Activated naive CD4-positive, alpha-beta T cell treated with anti-CD3 and anti-CD28 coated beads, Interleukin-2, amount 50 U/mL, for 72 hours (primary cell): ENCODE data around the gene SUSD2. TPM values are rescaled to one million over a fixed set of nuclear protein-coding genes. Genes with fewer than 3 reads are reported as not detected.

Source experiments
- total RNA-seq, 2 donors: library from RNA; stranded (reverse); gene quantifications; one replicate each; pipeline ENCODE4 v1.2.3, GENCODE V29; 2022

SUSD2 gene
- total RNA-seq, 2 donors from 2014 or later, result 0.20 to 1.6 TPM

Other genes starting within 250 kb of the SUSD2 start
- gene GSTT2B, start 220.3 kb upstream of the SUSD2 start, total RNA-seq, result under 1 TPM in 1 of 2 donors, not detected in 1; 0.39 TPM
- gene DDTL, start 214.6 kb upstream of the SUSD2 start, total RNA-seq, result 1 to 10 TPM; 1.9 to 2.8 TPM
- 100 to 1,000 TPM; 144 to 145 TPM for gene DDT, start 207.0 kb upstream of the SUSD2 start, total RNA-seq
- under 1 TPM in 1 of 2 donors, not detected in 1; 0.75 TPM for gene GSTT2, start 201.4 kb upstream of the SUSD2 start, total RNA-seq
- gene GSTT4, start 176.0 kb upstream of the SUSD2 start, total RNA-seq, result not detected
- gene CABIN1, start 170.2 kb upstream of the SUSD2 start, total RNA-seq, result 100 to 1,000 TPM in 1 of 2 donors, 10 to 100 TPM in 1; 70.2 to 125 TPM
- gene GGT5, start 63.6 kb downstream of the SUSD2 start, total RNA-seq, result under 1 TPM; 0.14 to 0.54 TPM
- gene SPECC1L, start 89.3 kb downstream of the SUSD2 start, total RNA-seq, result 10 to 100 TPM; 32.7 to 38.9 TPM
- 10 to 100 TPM; 33.8 to 34.4 TPM for gene ADORA2A, start 246.1 kb downstream of the SUSD2 start, total RNA-seq